Left forelimb (tissue), 1 donor: Measurements from ENCODE around the gene SAMD11.

Source experiments
- DNase-seq: peaks from one replicate; pipeline ENCODE4 v3.0.0-alpha.2; 2018; ENCODE audit warnings: low spot score

The SAMD11 gene

DNA sequence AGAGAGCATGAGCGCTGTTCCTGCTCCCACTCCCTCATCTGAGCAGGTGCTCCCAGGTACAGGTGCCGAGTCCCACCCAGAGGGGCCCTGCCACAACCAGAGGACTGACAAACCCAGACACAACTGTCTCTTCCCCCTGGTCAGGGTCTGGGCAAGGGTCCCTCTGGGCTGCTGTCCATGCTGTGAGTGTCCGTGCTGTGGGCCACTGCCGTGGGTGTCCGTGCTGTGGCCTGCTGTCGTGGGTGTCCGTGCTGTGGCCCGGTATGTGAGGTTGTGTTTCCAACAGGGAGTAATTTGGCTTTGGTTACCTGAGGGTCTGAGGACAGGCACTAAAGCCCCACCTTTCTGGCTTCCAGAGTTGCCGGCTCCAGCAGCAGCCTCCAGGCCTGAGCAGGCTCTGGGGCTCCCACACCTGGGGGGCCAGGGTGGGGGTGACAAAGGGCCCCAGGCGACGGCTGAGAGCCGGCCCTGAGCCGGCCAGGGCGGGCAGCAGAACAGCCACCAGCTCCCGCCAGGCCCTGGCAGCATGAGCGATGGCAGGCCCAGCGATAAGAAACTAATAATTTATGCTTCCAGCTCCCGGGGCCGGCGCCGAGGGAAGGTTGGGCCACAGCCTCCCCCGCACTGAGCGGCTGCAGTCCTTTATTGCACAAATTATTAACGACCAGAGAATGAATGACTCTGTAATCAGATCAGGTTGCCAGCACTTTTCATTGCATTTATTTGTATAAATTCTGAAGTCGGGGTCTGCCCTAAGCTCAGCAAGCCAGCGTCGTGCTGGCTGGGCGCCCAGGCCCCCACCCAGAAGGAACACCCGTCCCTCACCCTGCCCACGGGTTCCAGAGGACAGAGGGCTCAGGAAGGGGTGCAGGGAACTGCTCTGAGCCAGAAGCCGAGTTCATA lies 7.3 kb upstream of the SAMD11 start:
- no peak for DNase-seq

DNA sequence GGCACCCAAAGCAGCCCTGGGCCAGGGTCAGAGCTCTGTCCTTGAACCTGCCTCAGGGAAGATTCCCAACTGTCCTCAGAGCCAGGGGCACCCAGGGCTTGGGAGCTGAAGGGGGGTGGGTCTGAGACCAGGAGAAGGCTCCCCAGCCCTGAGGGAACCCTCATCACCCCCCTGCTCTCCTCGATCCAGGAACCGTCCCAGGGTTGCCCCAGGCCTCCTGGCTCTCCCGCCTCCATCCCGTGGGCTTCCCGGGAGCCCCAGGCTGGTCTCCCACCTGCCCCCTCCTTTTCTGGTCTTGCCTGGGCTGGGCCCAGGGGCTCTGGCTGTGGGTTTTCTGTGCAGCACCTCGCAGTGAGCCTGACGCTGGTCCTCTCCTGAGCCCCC lies 6.7 kb upstream of the SAMD11 start:
- no peak for DNase-seq

DNA sequence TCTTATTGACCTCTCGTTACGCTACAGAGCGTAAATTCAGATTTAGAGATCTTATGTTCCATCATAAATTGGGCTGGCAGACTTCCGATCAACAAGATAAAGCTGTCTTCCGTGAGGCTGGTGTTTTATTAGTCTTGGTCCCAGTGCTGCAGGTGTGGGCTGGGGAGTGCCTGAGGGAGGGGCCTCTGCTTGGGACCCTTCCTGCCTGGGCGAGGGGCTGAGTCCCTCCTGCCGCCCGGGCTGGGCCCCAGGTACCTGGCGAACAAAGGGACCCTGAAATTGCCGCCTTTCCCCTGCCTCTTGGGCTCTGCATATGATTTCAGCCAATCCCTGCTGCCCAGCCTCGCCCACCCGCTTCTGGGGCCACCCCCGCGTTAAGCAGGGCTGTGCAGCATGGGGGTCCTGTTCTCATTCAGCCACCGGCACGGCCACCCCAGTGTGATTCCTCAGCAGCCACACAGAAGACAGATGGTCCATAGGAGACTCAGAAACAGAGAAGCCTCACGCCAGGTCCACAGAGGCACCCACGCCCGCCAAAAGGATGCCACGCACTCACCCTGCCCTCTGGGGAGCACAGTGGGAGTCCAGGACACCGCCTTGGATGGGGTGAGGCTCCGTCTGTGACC lies 6.1 kb upstream of the SAMD11 start:
- DNase-seq, result no peak

DNA sequence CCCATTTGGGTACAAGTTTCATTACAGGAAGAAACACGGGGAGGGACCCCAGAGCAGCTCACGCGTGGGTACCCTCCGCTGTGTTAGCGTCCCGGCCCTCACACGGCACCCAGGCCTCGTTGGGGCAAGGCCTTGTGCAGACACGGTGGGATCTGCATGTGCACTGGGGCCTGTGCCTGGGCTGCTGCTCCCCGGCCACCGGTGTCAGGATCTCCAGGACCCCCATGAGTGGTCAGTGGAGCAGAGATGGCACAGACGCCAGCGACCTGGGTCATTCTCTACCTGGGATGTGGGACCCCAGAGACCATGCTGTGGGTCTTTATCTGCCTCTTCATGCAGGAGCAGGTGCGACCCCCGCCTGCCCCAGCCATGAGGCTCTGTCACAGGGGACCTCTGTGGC lies 5.4 kb upstream of the SAMD11 start:
- DNase-seq, result no peak

DNA sequence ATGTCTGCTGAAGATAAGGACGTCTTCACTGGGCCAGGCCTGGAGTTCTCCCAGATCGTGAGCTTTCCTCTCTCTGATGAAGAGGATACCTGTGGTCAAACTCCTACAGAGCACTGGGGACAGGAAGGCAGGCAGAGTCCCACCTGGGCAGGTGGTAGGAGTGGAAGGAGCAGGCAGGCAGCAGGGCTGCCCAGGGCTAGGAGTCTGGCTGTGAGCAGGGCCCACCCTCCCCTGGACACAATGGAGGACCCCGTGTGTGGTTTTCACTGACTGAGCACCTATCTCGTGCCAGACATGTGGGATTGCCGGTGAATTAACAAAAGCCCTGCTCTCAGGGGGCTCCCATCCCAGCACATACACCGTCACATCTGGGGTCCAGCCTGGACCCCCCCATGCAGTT lies 4.9 kb upstream of the SAMD11 start:
- DNase-seq, result no peak

DNA sequence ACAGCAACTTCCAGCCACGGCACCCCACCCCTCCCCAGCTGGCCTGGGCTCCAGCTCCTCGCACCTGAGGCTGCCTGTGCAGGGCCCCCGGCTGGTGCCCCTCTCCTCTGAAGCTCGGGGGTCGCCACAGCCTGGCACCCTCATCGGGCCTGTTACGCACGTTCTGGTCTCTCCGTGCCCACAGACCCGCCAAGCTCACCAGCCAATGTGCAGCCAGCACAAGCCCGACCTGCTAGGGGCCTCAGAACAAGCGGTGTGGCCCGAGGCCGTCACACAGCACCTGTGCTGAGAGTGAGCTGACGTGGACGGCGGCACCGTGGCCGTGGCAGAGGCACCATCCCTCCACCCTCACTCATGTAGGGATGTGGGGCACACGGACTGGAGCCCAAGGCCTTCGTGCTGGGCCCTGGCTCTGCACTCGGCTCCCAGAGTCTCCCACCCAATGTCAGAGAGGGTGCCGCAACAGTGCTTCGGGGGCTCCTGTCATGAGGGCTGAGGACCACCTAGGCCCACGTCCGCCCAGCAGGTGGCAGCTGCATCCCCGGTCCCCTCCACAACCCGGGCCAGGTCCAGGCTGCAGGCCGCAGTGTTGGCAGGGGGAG lies 4.4 kb upstream of the SAMD11 start:
- no peak for DNase-seq

DNA sequence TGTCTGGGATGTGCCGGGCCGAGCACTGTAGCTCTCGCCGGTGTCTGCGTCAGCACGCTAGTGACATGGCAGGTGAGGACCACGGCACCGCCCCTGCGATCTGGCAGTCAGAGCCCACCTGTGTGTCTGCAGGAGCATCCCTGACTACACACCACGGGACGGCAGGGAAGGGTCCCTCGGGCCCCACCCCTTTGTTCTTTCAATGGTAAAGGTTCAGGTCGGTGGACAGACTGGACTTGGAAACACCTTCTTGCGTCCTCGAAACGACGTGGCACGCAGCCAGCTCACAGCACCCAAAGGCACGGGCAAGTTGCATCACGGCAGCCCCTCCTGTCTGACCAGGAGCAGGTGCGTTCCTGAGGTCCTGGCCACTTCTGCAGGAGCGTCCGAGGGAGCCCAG lies 3.7 kb upstream of the SAMD11 start:
- DNase-seq, result no peak

DNA sequence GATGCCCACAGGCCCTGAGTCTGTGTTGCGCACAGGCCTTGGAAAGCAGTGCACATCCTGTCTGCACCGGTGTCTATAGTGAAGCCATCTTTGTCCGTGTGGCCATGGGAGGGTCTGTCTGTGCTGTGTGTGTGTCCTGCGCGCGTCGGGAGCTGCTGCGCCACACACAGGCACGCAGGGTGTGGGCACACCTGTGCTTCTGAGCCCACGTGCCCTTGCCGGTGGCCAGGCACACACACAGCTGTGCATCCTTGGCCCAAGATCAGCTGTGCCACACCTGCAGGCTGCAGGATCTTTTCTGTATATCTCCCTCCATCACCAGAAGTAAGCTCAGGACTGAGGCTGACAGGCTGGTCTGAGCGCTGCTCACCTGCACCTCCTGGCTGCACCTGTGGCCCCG lies 3.2 kb upstream of the SAMD11 start:
- no peak for DNase-seq

DNA sequence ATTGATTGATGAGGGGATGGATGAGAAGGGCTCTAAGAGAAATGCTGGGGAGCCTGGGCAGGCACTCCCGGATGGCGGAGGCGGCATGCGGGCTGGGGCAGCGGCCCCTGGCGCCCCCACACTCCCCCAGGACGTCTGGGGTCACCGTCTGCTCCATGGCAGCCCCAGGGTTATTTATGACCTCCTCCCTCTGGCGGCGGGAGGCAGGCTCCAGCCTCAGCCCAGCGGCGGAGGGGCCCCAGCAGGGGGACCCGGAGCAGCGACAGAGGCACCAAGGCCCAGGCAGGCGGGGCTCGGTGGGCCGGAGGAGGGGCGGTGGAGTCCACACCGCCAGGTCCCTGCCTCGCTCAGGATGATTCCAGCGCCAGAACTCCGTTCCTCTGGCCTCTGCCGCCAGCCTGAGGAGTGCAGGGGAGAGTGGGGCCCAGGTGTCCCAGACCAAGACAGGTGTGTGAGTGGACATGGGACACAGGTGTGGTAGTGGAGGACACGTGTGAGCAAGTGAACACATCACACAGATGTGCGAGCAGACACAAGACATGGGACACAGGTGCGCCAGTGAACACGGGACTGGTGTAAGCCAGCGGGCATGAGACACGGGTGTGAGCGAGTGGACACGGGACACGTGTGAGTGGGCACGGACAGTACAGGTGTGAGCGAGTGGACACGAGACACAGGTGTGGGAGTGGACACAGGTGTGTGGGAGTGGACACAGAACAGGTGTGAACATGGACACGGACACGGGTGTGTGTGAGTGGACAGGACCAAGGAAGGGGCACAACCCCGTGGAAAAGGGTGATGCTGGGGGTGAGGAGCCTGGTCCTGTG lies 2.5 kb upstream of the SAMD11 start:
- peak; percentile 86 for DNase-seq

DNA sequence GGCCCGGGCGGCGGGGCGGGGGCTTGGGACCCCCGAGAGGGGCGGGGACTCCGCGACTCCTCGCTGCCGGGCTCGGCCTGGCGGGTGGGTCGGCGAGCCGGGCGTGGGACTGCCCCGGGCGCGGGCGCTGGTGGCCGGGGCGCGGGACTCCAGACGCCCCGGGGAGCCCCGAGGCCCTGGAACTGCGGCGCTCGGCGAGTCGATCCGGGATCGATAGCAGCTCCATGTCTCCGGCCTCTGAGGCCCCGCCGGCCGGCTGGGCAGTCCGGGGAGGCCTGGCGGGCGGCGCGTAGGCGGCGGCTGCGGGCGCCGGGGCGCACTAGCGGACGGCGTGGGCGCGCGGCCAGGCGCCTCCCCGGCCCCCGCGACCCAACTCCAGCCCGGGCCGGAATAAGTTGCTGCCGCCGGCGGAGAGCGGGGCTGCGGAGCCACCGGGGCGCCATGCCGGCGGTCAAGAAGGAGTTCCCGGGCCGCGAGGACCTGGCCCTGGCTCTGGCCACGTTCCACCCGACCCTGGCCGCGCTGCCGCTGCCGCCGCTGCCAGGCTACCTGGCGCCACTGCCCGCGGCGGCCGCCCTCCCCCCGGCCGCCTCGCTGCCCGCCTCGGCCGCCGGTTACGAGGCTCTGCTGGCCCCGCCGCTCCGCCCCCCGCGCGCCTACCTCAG lies 400 bp downstream of the SAMD11 start:
- DNase-seq, result no peak

DNA sequence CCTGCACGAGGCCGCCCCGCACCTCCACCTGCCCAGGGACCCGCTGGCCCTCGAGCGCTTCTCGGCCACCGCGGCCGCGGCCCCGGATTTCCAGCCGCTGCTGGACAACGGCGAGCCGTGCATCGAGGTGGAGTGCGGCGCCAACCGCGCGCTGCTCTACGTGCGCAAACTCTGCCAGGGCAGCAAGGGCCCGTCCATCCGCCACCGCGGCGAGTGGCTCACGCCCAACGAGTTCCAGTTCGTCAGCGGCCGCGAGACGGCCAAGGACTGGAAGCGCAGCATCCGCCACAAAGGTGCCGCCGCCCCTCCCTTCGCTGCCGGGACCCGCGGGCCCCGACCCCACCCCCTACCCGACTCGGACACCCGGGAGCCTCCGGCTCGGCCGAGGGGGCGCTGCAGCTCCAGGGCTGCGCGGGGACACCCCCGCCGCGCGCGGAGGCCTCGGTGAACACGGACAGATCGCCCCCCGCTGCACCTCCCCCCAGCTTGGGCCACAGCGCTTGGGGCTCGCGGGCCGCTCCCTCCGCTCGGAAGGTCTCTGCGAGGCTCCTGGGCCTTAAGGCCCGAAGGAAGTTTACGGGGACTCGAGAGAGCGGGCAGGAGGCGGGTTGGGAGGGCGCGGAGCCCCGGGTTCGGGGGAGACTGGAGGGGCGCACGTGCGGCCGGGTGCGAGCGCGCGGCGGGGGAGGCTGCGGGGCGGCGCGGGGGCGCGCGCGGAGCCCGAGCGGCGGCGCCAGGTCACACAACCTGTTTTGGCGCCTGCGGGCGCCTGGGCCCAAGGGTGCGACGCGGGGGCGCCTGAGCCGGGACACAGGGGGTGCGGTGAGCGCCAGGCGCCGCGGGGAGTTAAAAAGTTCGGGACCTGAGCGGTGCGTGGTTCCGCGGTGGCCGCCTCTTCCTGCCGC lies 1.2 kb downstream of the SAMD11 start:
- no peak for DNase-seq

DNA sequence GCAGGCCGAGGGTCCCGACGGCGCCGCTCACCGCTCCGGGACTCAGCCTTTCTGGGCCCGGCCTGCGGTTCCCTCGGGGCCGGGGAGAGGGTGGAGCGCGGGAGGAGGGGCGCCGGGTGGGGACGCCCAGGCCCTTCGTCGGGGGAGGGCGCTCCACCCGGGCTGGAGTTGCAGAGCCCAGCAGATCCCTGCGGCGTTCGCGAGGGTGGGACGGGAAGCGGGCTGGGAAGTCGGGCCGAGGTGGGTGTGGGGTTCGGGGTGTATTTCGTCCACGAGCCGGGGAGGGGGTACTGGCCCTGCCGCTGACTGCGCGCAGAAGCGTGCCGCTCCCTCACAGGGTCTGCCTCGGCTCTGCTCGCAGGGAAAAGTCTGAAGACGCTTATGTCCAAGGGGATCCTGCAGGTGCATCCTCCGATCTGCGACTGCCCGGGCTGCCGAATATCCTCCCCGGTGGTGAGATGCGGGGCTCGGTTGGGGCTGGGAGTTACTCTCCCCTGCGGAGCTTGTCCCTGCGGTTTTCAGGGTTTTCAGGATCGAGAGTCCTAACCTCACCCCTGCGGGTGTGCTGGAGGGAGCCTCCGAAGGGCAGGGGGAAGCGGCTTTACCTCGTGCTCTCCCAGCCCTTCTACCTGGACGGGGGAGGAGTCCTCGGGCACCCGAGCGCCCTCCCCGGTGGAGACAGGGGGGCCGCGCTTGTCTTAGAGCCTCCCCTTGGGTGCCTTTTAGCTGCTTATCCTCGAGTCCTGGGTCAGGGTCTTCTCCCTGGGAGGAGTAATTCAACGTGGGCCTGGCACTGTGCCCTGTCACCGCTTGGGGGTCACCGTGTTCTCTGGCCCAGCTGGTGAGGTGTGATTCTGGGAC lies 2.1 kb downstream of the SAMD11 start:
- DNase-seq, result no peak

DNA sequence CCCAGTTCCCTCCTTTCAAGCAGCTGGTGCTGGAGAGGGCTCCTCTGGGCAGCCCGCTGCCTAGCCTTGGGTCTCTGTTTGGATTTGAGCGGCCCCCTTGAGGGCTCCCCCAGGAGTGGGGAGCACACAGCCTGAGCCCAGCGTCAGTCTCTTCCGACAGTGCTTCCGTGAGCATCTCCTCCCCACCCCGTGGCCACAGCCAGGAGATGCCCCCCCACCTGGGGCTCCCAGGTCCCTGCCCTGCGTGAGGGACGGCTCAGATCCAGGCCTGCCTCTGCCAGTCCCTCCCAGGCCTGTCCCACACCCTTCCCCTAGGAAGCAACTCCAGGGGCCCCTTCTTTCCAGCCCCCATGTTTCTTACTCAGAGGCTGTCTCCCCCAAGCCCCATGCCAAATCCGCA lies 3.5 kb downstream of the SAMD11 start:
- no peak for DNase-seq

DNA sequence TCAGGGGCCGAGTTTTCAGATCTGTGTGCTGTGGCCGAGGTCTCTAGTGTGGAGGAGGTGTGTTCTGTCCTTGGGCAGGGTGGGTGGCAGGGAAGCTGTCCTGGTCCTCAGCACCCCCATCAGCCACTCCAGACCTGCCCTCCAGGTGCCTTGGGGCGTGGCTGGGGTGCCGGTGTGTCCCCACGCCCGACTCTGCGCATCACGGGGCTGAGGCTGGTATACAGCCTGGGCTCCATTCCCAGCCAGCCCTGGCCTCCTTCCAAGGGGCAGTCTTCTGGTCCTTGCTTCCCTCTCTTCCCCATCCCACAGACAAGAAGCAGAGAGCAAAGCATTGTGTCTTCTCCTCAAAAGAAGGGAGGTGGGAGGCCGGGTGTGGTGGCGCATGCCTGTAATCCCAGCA lies 4.0 kb downstream of the SAMD11 start:
- no peak for DNase-seq

DNA sequence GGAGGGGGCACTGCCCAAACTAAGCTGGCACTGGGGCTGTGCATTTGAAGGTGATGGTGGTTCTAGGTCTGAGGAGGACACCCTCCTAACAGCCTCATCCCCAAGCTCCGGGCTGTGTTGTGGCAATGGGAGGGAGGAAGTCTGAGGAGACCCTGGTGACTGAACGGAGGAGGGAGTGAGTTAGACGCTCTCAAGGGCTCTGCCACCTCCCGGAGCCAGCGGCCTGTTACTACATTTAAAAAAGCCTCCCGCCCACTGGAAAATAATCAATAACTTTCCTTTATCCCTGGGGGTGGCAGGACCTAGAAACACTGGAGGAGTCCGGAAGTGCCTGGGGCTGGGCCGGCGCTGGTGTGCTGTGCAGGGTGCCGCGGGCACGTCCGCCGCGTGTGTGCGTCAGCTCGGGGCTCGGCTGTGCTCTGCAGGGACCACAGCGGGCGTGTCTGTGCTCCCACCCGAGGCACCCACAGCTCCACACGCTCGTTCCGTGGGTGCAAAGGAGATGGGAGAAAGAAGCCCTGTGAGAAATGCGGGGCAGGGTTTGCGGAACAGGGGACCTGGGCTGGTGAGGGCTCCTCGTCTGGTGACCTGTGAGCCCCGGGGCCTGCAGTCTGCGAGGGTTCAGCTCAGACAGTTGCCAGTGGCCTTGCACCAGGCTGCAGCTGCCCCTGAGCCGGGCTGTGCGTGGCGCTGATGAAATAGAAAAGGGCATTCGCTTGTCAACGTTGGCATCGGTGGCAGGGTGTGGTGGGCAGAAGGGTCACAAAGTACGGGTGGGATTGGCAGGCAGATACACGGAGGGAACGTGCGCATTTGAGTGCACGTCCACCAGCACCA lies 5.3 kb downstream of the SAMD11 start:
- no peak for DNase-seq

DNA sequence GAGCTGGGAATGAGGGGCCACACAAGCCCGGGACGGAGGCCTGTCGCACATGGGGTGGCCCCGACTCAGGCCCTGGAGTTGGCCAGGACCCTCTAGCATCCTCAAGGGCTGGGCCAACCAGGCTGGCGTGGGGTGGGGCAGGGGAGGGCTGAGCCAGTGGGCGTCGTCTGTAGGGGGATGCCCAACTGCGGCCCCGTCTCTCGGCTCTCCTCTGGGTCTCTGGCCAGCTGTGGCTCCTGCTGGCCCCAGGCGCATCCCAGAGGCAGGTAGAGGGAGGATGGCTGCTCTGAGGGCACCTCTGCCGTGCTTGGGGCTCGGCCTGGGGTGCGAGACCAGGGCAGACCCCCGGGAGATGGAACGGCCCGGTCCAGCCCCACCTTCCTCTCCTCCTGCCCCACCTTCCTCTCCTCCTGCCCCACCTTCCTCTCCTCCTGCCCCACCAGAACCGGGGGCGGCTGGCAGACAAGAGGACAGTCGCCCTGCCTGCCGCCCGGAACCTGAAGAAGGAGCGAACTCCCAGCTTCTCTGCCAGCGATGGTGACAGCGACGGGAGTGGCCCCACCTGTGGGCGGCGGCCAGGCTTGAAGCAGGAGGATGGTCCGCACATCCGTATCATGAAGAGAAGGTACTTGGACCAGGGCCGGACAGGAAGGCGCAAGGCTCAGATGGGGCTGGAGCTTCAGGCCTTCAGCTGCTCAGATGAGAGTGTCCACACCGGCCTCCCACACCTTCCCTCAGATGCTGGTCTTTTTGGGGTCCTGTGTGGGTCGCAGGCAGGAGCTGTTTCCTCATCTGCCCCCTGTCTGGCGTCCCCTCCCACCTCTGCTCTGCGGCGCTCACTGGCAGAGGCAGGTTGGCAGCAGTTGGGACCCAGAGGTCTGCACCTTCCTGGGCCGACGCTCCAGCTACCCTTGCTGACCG lies 6.2 kb downstream of the SAMD11 start:
- DNase-seq, result no peak

DNA sequence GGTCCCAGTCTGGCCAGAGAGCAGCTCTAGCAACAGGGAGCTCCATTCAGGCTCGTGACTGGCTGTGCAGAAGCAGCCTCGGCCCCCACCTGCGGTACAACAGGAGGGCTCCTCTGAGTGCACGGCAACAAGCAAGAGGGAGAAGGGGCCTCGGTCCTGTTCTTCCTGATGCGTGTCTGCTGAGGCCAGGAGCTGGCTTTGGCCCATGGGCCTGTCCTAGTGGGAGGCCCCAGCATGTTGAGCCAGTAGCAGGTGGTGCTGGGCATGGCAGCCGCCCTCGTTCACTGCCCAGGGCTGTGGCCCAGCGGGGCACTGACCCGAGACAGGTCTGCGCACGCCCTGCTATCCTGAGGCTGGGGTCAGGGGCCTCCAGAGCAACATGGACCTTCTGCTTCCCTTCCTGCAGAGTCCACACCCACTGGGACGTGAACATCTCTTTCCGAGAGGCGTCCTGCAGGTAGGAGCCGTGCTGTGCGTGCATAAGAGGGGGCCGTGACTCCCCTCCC lies 7.0 kb downstream of the SAMD11 start:
- DNase-seq, result no peak
